Coronary artery (tissue), 2 donors: Measurements from ENCODE around the gene EPHX1.
A peak's percentile ranks its signal among the peaks of the same experiment; 100 is the strongest.

Source experiments
- DNase-seq: peaks from one replicate; pipeline ENCODE4 v3.0.0-alpha.2; 2017; ENCODE audit warnings: low spot score
- H3K27ac ChIP-seq, 2 donors: fragments of 200-600 bp; sonication (generic); one replicate each; pipeline ENCODE4 v1.5.1; 2016 to 2019
- H3K4me3 ChIP-seq: fragments of 200-600 bp; sonication (generic); 2 replicates; pipeline ENCODE4 v1.5.1; 2016; ENCODE audit warnings: mild to moderate bottlenecking, moderate library complexity
- CTCF ChIP-seq: fragments of 200-600 bp; sonication (generic); IDR thresholded peaks from one replicate; pipeline ENCODE4 v1.5.1; 2019; ENCODE audit warnings: antibody characterized with exemption

The EPHX1 gene

GRCh38 chr1:225845571-225846259 lies 35.8 kb downstream of the EPHX1 start:
- Histone ChIP-seq H3K4me3 (no peak overlapping the region), H3K27ac (peak overlapping the region in 1 of 2 donors; percentile 72)
- peak; percentile 85 for DNase-seq
- TF ChIP-seq CTCF: peak; percentile 75

- H3K27ac ChIP-seq: peak overlapping the region in 1 of 2 donors; percentile 72
- no peak for TF ChIP-seq CTCF
- H3K4me3 ChIP-seq: no peak overlapping the region
- DNase-seq: no peak
Measured at GRCh38 chr1:225846331-225847310, 36.7 kb downstream of the EPHX1 start.

- no peak for TF ChIP-seq CTCF
- no peak for DNase-seq
- Histone ChIP-seq H3K4me3 (no peak overlapping the region), H3K27ac (no peak overlapping the region)
Measured at GRCh38 chr1:225847610-225848009, 37.7 kb downstream of the EPHX1 start.

- H3K4me3 ChIP-seq: no peak overlapping the region
- no peak overlapping the region for H3K27ac ChIP-seq
- no peak for DNase-seq
- TF ChIP-seq CTCF: no peak
Measured at GRCh38 chr1:225848030-225848955, 38.4 kb downstream of the EPHX1 start.

GRCh38 chr1:225849925-225850324 lies 40.0 kb downstream of the EPHX1 start:
- Histone ChIP-seq H3K4me3 (no peak overlapping the region), H3K27ac (peak overlapping the region in 1 of 2 donors; percentile 31)
- DNase-seq: no peak
- no peak for TF ChIP-seq CTCF

- Histone ChIP-seq H3K27ac (no peak overlapping the region), H3K4me3 (no peak overlapping the region)
- no peak for DNase-seq
- TF ChIP-seq CTCF: no peak
Measured at GRCh38 chr1:225850370-225850769, 40.4 kb downstream of the EPHX1 start.
